Measurements from ENCODE around the gene SYP. TPM values are rescaled to one million over a fixed set of nuclear protein-coding genes. Genes with fewer than 3 reads are reported as not detected.

SYP gene
- total RNA-seq, 1 experiment from 2014 or later = 0.44 TPM

- Histone ChIP-seq H3K9me2 (ENCODE audit: insufficient read depth) (no peaks in the 10 kb centered on the region), H4K20me1 (ENCODE audit: insufficient read depth) (no peaks in the 10 kb centered on the region), H2AFZ (no peak overlapping the region), H3K9me3 (ENCODE audit: insufficient read depth, low read depth) (no peaks in the 10 kb centered on the region), H3K4me2 (no peak overlapping the region), H3K4me3 (no peak overlapping the region), H3F3A (ENCODE audit: insufficient read depth, low read depth) (no peaks in the 10 kb centered on the region), H3K27ac (no peak overlapping the region), H3K79me2 (ENCODE audit: low read depth) (no peaks in the 10 kb centered on the region), H3K4me1 (replicated peaks; ENCODE audit: insufficient read depth) (no peaks in the 10 kb centered on the region), H3K36me3 (ENCODE audit: low read depth) (no peaks in the 10 kb centered on the region), H3K27me3 (ENCODE audit: insufficient read depth, low read depth) (peaks cover 3% of the 10 kb centered on the region; the same call in 1 of the 2 replicates)
- TF ChIP-seq CTCF (conservative IDR thresholded peaks at IDR 0.05) (no peak), EZH2 (IDR thresholded peaks at IDR 0.05; ENCODE audit: low read depth) (no peak)
- BruUV-seq (replicated peaks) = no TSS peak
- intact Hi-C loops (cut with micrococcal nuclease; ENCODE audit: unreplicated experiment) = no loop called here
- ChIA-PET POLR2A (ENCODE audit: unreplicated experiment) (no interaction called here), CTCF (no interaction called here)
- DNase-seq = no peak
Observed at GRCh38 chrX:49206543-49206942, 6.5 kb upstream of the SYP start.

DNA sequence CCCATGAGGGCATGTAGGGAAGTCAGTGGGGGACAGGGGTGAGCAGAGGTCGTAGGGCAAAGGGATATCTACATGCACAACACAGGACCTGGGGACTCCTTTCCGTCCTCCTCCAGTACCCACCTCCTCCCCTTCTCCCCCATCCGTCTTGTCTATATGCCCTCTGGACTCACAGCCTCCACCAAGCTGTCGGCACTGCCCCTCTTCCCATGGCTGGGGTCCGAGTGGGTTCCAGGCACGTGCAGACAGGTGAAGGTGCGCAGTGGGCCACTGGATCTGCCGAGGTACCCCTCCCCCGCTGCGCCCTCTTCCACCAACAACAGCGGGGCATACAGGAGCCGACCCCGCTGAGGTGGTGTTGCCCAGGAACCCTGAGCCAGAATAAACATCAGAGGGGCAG is 5.5 kb upstream of the SYP start:
- H4K20me1 ChIP-seq (ENCODE audit: insufficient read depth) = no peaks in the 10 kb centered on the region
- no TSS peak for BruUV-seq (replicated peaks)
- intact Hi-C loops (cut with micrococcal nuclease; ENCODE audit: unreplicated experiment) = no loop called here
- no peak overlapping the region for H3K4me2 ChIP-seq
- H3K4me1 ChIP-seq (replicated peaks; ENCODE audit: insufficient read depth) = no peaks in the 10 kb centered on the region
- H3K4me3 ChIP-seq = no peak overlapping the region
- ChIA-PET CTCF (no interaction called here), POLR2A (ENCODE audit: unreplicated experiment) (no interaction called here)
- H3K36me3 ChIP-seq (ENCODE audit: low read depth) = no peaks in the 10 kb centered on the region
- H2AFZ ChIP-seq = no peak overlapping the region
- H3K79me2 ChIP-seq (ENCODE audit: low read depth) = no peaks in the 10 kb centered on the region
- H3F3A ChIP-seq (ENCODE audit: insufficient read depth, low read depth) = no peaks in the 10 kb centered on the region
- DNase-seq = no peak
- no peak overlapping the region for H3K27ac ChIP-seq
- H3K9me2 ChIP-seq (ENCODE audit: insufficient read depth) = no peaks in the 10 kb centered on the region
- H3K27me3 ChIP-seq (ENCODE audit: insufficient read depth, low read depth) = no peaks in the 10 kb centered on the region
- no peaks in the 10 kb centered on the region for H3K9me3 ChIP-seq (ENCODE audit: insufficient read depth, low read depth)
- TF ChIP-seq EZH2 (IDR thresholded peaks at IDR 0.05; ENCODE audit: low read depth) = no peak
- TF ChIP-seq CTCF (conservative IDR thresholded peaks at IDR 0.05) = no peak

GRCh38 chrX:49204709-49205108 is 4.7 kb upstream of the SYP start:
- no peaks in the 10 kb centered on the region for H4K20me1 ChIP-seq (ENCODE audit: insufficient read depth)
- TF ChIP-seq CTCF (conservative IDR thresholded peaks at IDR 0.05) (no peak), EZH2 (IDR thresholded peaks at IDR 0.05; ENCODE audit: low read depth) (no peak)
- no peaks in the 10 kb centered on the region for H3K9me3 ChIP-seq (ENCODE audit: insufficient read depth, low read depth)
- no peaks in the 10 kb centered on the region for H3K36me3 ChIP-seq (ENCODE audit: low read depth)
- no peaks in the 10 kb centered on the region for H3K9me2 ChIP-seq (ENCODE audit: insufficient read depth)
- no peak overlapping the region for H2AFZ ChIP-seq
- H3K4me1 ChIP-seq (replicated peaks; ENCODE audit: insufficient read depth) = no peaks in the 10 kb centered on the region
- H3K4me3 ChIP-seq = no peak overlapping the region
- H3F3A ChIP-seq (ENCODE audit: insufficient read depth, low read depth) = no peaks in the 10 kb centered on the region
- ChIA-PET CTCF (no interaction called here), POLR2A (ENCODE audit: unreplicated experiment) (no interaction called here)
- no TSS peak for BruUV-seq (replicated peaks)
- H3K27me3 ChIP-seq (ENCODE audit: insufficient read depth, low read depth) = no peaks in the 10 kb centered on the region
- no peaks in the 10 kb centered on the region for H3K79me2 ChIP-seq (ENCODE audit: low read depth)
- intact Hi-C loops (cut with micrococcal nuclease; ENCODE audit: unreplicated experiment) = no loop called here
- H3K27ac ChIP-seq = no peak overlapping the region
- no peak for DNase-seq
- no peak overlapping the region for H3K4me2 ChIP-seq
